ENCODE data around the gene HIC1. TPM values are rescaled to one million over a fixed set of nuclear protein-coding genes. Genes with fewer than 3 reads are reported as not detected.

The HIC1 gene
- total RNA-seq, 1 donor from 2014 or later = 0.72 TPM

GRCh38 chr17:2067608-2068024 lies 12.7 kb downstream of the HIC1 start:
- Mint-ChIP-seq H3K36me3 (ENCODE audit: low read depth, unreplicated experiment) (peaks cover 32% of the 10 kb centered on the region), H3K4me1 (ENCODE audit: unreplicated experiment) (peaks cover 65% of the 10 kb centered on the region), H3K9me3 (ENCODE audit: unreplicated experiment) (no peaks in the 10 kb centered on the region), H3K27ac (ENCODE audit: unreplicated experiment) (no peak overlapping the region), H3K27me3 (ENCODE audit: unreplicated experiment) (peaks cover 11% of the 10 kb centered on the region), H3K4me3 (ENCODE audit: unreplicated experiment) (no peak overlapping the region)
- DNase-seq (ENCODE audit: low spot score) = no peak
- TF ChIP-seq, protein P1, sequence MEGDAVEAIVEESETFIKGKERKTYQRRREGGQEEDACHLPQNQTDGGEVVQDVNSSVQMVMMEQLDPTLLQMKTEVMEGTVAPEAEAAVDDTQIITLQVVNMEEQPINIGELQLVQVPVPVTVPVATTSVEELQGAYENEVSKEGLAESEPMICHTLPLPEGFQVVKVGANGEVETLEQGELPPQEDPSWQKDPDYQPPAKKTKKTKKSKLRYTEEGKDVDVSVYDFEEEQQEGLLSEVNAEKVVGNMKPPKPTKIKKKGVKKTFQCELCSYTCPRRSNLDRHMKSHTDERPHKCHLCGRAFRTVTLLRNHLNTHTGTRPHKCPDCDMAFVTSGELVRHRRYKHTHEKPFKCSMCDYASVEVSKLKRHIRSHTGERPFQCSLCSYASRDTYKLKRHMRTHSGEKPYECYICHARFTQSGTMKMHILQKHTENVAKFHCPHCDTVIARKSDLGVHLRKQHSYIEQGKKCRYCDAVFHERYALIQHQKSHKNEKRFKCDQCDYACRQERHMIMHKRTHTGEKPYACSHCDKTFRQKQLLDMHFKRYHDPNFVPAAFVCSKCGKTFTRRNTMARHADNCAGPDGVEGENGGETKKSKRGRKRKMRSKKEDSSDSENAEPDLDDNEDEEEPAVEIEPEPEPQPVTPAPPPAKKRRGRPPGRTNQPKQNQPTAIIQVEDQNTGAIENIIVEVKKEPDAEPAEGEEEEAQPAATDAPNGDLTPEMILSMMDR (IDR thresholded peaks at IDR 0.05; ENCODE audit: unreplicated experiment) = no peak

- no peaks in the 10 kb centered on the region for H3K9me3 Mint-ChIP-seq (ENCODE audit: unreplicated experiment)
- H3K27me3 Mint-ChIP-seq (ENCODE audit: unreplicated experiment) = peaks cover 12% of the 10 kb centered on the region
- DNase-seq (ENCODE audit: low spot score) = no peak
- peaks cover 61% of the 10 kb centered on the region for H3K4me1 Mint-ChIP-seq (ENCODE audit: unreplicated experiment)
- TF ChIP-seq, protein P1 (IDR thresholded peaks at IDR 0.05; ENCODE audit: unreplicated experiment) = no peak
- H3K27ac Mint-ChIP-seq (ENCODE audit: unreplicated experiment) = no peak overlapping the region
- no peak overlapping the region for H3K4me3 Mint-ChIP-seq (ENCODE audit: unreplicated experiment)
- peaks cover 32% of the 10 kb centered on the region for H3K36me3 Mint-ChIP-seq (ENCODE audit: low read depth, unreplicated experiment)
Observed at GRCh38 chr17:2068031-2068518, 13.2 kb downstream of the HIC1 start.

DNA sequence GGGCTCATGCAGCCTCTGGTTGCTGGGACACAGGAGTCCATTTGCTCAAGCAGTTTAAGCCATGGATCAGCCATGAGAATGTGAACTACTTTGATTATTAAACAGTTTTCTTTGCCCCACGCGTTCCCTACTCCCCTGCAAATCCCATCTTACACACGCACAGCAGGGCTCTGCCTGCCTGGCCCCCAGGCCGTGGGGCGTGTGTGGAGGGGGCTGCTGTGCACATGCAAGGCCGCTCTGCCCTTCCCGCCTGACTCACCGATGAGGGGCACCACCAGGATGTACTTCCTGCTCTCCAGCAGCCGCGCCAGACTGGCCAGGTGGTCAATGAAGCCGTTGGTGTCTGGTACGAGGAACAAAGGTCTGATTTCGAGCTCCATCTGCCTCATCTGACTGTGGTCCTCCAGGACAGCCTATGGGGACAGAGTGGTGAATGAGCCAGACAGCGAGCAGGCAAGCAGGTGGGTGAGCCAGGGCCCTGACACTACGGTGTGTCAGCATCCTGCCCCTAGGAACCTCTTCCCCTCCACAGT lies 13.7 kb downstream of the HIC1 start:
- H3K27ac Mint-ChIP-seq (ENCODE audit: unreplicated experiment) = no peak overlapping the region
- peaks cover 32% of the 10 kb centered on the region for H3K36me3 Mint-ChIP-seq (ENCODE audit: low read depth, unreplicated experiment)
- H3K27me3 Mint-ChIP-seq (ENCODE audit: unreplicated experiment) = peaks cover 12% of the 10 kb centered on the region
- H3K9me3 Mint-ChIP-seq (ENCODE audit: unreplicated experiment) = no peaks in the 10 kb centered on the region
- no peak overlapping the region for H3K4me3 Mint-ChIP-seq (ENCODE audit: unreplicated experiment)
- H3K4me1 Mint-ChIP-seq (ENCODE audit: unreplicated experiment) = peaks cover 56% of the 10 kb centered on the region
- TF ChIP-seq, protein P1 (IDR thresholded peaks at IDR 0.05; ENCODE audit: unreplicated experiment) = no peak
- no peak for DNase-seq (ENCODE audit: low spot score)

DNA sequence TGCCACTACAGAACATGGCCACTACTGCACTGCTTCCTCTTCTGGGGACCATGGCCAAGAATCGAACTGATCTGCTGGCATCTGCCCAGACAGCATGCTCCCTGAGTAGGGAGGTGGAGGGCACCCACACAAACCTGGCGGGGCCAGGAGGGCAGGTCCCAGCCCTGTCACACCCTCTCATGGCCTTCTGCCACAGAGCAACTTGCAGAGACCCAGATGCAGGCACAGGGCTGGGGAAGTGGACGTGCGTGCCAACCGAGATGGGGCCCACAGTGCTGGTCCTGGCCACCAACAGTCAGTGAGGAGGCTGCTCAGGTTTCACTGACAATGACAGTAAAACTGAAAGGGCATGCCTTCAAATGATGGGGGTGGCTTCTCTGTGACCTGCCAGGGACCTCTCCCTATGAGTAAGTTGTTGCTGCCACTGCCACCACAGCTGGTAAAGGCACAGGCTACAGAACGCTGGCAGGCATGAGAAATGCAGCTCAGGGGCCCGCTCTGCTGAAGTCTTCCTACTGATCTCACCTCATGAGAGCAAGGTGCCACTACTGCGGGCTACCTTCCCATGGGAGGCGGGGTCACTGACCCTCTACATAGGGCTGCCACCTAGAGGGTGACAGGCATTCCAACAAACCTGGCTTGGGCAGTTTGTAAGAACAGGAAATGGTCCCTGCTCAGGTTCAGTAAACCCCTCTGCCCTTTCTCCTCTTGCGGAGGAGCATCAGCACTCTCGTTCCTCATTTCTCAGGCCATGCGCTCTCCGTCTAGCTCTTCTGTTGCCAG lies 15.5 kb downstream of the HIC1 start:
- H3K27me3 Mint-ChIP-seq (ENCODE audit: unreplicated experiment) = peaks cover 5% of the 10 kb centered on the region
- H3K9me3 Mint-ChIP-seq (ENCODE audit: unreplicated experiment) = no peaks in the 10 kb centered on the region
- H3K4me1 Mint-ChIP-seq (ENCODE audit: unreplicated experiment) = peaks cover 42% of the 10 kb centered on the region
- TF ChIP-seq, protein P1 (IDR thresholded peaks at IDR 0.05; ENCODE audit: unreplicated experiment) = no peak
- no peak overlapping the region for H3K27ac Mint-ChIP-seq (ENCODE audit: unreplicated experiment)
- no peak for DNase-seq (ENCODE audit: low spot score)
- peaks cover 18% of the 10 kb centered on the region for H3K36me3 Mint-ChIP-seq (ENCODE audit: low read depth, unreplicated experiment)
- no peak overlapping the region for H3K4me3 Mint-ChIP-seq (ENCODE audit: unreplicated experiment)

GRCh38 chr17:2071024-2071385 lies 16.1 kb downstream of the HIC1 start:
- Mint-ChIP-seq H3K27ac (ENCODE audit: unreplicated experiment) (no peak overlapping the region), H3K4me3 (ENCODE audit: unreplicated experiment) (no peak overlapping the region), H3K4me1 (ENCODE audit: unreplicated experiment) (peaks cover 38% of the 10 kb centered on the region), H3K27me3 (ENCODE audit: unreplicated experiment) (peaks cover 5% of the 10 kb centered on the region), H3K9me3 (ENCODE audit: unreplicated experiment) (no peaks in the 10 kb centered on the region), H3K36me3 (ENCODE audit: low read depth, unreplicated experiment) (peaks cover 15% of the 10 kb centered on the region)
- DNase-seq (ENCODE audit: low spot score) = no peak
- TF ChIP-seq, protein P1 (IDR thresholded peaks at IDR 0.05; ENCODE audit: unreplicated experiment) = no peak
